SW 1271 (cell line): ENCODE results near the gene SYT4.
"Not testable (repeated sequence)": the region's sequence is repeated elsewhere in the genome, so short reads cannot be mapped to it uniquely, and the experiment has no call there.

Experiments used
- DNase-seq, 2 experiments: peaks; one replicate each; lab custom pipeline; 2025; lab: John Stamatoyannopoulos, UW

Gene SYT4, protein sequence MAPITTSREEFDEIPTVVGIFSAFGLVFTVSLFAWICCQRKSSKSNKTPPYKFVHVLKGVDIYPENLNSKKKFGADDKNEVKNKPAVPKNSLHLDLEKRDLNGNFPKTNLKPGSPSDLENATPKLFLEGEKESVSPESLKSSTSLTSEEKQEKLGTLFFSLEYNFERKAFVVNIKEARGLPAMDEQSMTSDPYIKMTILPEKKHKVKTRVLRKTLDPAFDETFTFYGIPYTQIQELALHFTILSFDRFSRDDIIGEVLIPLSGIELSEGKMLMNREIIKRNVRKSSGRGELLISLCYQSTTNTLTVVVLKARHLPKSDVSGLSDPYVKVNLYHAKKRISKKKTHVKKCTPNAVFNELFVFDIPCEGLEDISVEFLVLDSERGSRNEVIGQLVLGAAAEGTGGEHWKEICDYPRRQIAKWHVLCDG

DNA sequence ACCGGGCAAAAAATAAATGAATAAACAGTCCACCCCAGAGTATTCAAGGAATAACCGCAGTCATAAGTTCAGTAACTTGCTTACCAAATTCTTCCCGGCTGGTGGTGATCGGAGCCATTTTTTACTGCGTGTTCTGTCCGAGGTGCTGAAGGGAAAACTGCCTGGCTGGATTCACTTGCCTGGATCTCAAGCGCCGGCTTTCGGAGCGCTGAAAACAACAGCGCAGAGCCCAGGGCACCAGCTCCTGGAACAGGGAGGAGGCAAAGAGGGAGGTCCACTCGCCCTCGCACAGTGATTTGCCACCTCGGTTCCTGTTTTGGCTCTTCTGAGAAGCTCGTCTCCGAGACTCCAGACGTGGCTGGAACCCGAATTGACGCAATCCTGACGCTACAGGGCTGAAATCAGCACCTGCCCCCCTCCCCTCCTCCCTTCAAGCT is at the start of gene SYT4:
SYT4 (minus strand) TSS at position 327 of the 437 bp plus-strand sequence; CDS start at position 118, 209 bp downstream.
- DNase-seq = no peak

DNA sequence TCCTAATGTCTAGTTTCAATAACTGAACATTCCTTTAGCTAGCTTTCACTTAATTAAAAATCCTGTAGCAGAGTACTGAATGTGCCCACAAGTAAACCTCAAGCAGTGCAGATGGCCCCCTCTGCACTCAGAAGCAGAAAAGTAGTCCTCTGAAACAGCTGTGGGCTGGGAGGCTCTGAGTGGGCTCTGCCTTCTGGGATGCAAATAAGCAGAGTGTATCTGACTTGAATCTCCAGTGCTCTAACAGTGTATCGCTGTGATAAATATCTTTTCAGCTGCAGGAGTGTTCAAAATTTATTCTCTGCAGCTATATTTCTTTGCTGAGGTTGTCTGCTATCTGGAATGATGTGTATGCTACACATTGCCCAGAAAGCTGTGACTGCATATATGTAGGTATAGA is 44.8 kb upstream of the SYT4 start:
- no peak for DNase-seq

DNA sequence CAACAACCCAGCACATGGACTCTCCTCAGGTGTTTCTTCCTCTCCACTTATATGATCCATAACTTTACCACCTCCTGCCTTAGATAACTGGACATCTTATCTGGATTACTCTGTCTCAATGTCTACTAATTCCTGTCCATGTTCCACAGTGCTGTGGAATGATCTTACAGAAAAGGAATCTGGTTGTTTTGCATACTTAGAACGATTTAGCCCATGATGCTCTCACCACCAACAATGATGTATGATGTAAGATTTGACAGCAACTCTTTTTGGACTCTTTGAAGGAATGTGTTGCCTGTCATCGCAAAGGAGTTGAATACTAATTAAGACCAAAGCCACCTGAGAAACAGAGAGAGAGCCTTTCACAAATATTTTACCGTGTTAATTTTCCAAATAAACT is 37.7 kb upstream of the SYT4 start:
- DNase-seq = no peak

DNA sequence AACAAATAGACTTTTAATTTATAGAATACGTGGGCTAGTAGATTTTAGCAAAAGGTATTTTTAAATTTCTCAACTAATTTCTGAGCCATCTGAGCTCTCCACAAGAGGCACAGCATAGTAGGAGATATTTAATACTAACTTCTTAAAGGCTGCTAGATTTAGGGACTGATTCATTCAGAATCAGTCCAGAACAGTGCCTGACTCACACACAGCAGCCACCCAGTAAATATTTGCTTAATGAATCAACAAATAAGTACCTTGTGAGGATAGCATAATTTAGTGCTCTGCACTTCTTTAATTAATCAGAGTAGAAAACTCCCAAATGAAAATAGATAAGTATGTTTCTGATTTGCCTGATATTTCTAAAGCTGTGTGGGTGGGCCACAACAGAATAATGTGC is 35.6 kb upstream of the SYT4 start:
- no peak for DNase-seq

DNA sequence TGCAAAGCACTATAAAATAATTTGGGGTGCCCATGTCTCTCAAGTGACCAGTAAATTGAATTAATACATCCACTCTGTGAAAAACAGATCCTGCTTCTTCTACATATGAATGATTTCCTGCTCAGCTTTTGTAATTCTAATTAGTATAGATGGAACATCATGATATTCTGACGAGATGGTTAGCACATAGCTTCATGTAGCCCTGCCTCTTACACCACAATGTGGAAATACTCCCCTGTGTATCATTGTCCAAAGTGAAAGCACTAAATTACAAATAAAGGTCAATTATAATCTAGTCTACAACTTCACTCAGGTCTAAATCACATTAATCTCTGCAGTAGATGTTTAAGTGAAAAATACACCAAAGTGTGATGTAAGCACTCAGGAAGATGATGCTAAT is 32.9 kb upstream of the SYT4 start:
- DNase-seq = no peak

DNA sequence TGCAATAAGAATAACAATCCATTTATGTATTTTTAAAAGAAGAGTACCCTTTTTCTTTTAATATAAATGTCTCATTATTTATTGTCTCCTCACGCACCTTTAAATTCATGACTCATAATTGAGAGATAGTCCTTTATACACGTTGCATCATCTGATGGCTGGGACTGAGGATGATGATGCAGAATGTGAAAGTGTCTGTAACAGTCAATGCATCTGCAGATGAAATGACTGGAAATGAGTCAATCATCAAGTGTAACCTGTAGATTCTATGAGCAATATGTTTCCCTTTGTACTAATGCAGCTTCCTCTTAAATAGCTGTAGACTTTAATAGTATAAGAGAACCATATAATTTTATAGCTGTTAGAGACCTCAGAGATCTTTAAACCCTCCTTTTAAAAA is 26.1 kb upstream of the SYT4 start:
- DNase-seq = no peak

DNA sequence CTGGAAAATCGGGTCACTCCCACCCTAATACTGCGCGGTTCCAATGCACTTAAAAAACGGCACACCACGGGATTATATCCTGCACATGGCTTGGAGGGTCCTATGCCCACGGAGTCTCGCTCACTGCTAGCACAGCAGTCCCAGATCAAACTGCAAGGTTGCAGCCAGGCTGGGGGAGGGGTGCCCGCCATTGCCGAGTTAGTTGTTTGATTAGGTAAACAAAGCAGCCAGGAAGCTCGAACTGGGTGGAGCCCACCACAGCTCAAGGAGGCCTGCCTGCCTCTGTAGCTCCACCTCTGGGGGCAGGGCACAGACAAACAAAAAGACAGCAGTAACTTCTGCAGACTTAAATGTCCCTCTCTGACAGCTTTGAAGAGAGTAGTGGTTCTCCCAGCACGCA is 8.9 kb upstream of the SYT4 start:
- not testable (repeated sequence) for DNase-seq

DNA sequence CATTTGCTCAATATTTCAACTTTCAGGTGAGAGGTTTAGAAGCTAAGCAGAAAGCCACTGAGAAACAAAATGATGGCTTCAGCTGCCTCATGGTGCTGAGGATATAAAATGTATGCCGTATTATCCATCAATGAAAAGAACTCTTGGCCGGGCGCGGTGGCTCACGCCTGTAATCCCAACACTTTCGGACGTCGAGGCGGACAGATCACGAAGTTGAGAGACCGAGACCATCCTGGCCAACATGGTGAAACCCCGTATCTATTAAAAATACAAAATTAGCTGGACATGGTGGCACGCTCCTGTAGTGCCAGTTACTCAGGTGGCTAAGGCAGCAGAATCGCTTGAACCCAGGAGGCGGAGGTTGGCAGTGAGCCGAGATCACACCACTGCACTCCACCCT is 6.0 kb upstream of the SYT4 start:
- DNase-seq = no peak

DNA sequence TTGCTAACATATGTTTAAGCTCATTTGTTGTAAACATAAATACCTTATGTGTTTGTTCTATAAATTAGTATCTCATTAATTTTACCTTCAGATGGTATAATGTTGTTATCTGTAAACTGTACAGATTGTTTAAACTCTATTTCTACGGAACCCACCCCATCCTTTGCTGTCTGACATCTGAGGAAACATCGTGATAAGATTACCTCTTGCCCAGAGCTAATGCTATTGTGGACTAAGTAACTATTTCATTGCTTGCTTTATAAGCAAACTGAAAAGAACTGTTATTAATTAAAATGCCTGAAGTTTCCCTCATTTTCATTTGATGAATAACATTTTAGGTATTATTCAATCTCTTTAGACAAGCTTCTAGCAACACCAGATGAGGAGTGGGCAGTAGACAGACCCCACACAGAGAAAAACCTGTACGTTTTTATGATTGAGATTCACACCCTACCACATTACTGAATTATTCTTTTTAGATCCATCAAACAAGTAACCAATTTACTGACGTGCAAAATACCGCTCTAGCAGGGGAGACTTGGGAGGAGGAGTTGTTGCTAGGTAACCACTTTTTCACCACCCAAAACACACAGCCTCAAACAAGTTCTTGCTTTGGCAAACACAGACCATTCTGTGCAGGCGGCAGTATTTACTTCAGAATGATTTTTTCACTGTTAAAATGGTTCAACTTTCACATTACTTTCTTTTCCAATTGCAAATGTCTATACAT is 1.9 kb upstream of the SYT4 start:
- peak in 1 of 2 experiments; percentile 44 for DNase-seq

DNA sequence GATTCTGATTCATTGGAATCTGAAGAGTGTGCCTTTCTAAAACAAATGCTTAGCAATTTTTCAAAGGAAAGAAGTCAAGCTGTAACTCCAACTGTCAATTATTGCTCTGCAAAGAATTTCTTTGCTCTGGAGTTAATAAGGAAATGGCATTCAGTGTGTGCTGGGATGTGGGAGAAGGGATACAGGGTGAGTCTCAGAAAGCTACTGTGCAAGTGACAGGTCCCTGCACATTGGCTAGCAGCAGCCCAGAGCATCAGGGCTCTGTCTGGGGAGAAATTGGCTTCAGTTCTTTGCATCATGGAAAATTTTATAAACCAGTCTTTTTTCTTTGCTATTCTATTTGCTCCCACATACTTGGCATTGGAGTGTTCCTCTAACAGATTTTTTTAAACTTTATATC is 1.1 kb upstream of the SYT4 start:
- DNase-seq = no peak

DNA sequence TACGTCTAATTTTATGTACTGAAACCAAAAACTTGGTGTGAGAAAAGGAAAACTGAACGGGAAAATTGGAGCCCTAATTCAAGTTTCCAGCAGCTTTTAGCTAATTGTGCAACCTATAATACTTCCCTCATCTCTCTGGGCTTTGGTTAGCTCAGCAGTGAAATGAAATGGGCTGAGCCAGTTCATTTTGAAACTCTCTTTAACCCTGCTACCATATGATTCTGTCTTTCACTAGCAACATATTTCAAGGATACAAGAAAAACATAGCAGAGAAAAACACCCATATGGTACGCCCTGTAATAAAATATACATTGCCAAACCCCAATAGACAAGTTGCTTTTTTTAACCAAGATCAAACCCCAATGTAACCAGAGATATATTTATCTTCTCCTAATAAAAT is 799 bp downstream of the SYT4 start:
- DNase-seq = no peak

DNA sequence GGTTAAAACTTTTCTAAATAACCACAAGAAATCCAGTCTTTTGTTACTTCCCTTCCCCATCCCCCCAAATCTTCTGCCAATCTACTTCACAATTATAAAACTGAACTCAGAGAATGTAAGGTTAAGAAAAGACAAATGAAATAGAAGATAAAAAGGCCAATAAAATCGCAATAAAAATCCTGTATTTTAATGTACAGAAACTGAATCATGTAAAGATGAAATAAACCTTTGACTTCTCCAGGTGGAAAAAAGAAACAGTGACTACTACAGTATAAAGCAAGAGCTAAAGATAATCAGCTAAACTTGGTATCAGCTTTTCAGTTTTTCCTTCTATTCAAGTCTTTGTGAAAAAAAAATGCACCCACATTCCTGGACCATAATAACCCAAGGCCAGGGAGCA is 1.7 kb downstream of the SYT4 start:
- no peak for DNase-seq

DNA sequence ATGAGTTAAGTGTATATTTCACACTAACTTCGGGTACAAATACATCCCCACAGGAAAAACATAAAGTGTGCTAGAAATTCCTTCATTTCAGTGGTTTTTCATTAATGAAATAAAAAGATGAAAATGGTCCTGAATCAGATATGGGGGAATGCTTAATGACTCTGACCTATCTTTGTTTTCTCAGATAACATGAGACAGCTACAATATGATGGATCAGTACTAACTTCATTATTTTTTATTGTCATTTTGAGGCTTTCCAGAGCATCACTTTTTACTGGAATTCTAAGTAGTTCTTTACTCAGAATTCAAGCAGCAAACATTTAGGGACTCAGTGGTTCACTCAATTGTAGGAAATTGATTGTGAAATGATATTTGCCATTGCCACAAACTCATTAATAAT is 2.8 kb downstream of the SYT4 start:
- DNase-seq = no peak

DNA sequence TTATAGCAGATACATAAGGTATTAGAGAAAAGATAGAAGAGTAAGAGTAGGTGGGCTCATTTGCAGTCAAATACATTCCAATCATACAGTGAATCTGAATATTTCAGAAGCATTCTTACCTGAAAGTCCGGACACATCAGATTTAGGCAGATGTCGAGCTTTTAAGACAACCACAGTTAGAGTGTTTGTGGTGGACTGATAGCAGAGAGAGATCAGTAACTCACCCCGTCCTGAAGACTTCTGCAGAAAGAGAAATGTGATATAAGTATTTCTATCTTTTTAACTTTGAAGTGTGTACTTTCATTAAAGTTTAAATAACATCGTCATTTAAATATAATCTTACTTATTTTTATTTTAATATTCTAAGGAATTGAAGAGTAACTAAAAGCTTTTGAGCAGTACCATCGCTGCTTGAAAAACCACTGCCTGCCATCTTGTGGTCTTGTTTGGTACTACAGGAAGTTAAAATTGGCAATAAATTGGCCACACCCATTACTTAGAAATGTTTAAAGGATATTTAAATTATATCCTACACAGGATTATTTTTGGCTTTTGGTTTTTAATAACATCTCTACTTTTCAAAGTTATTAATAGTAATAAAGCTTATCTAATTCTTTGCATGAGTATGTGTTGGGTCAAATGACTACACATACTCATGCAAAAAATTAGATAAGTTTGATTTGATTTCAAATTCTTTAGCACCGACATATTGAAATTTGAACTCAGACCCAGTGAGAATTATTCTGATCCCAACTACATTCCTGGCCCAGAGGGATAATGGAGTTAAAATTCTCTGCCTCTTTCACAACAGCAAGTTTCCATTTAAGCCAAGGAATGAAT is 5.5 kb downstream of the SYT4 start:
- peak in 1 of 2 experiments; percentile 21 for DNase-seq

DNA sequence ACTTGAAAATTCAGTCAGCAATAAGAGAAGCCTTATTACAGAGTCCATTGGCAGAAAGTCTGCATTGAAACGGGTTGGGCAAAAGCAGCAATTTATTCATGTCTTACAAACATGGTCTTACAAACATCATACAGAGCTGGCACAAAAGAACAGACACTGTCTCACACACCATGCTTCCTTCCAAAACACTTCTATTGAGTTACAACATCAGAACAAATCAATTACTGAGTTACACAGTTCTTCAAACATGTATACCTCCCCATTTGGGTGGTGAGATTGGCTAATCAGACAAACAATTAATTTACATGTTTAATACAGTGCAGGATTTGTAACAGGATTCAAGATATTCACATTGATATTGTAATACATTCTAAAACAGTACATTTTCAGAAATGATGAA is 9.5 kb downstream of the SYT4 start:
- DNase-seq = no peak

DNA sequence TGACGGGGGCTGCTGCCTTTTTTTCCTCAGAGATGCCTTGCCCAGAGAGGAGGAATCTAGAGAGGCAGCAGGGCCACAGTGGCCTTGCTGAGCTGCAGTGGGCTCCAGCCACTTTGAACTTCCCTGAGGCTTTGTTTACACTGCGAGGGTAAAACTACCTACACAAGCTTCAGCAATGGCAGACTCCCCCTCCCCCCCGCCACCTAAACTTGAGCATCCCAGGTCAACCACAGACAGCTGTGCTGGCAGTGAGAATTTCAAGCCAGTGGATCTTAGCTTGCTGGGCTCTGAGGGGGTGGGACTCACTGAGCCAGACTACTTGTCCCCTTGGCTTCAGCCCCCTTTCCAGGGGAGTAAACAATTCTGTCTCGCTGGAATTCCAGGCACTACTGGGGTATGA is 11.8 kb downstream of the SYT4 start:
- no peak for DNase-seq

DNA sequence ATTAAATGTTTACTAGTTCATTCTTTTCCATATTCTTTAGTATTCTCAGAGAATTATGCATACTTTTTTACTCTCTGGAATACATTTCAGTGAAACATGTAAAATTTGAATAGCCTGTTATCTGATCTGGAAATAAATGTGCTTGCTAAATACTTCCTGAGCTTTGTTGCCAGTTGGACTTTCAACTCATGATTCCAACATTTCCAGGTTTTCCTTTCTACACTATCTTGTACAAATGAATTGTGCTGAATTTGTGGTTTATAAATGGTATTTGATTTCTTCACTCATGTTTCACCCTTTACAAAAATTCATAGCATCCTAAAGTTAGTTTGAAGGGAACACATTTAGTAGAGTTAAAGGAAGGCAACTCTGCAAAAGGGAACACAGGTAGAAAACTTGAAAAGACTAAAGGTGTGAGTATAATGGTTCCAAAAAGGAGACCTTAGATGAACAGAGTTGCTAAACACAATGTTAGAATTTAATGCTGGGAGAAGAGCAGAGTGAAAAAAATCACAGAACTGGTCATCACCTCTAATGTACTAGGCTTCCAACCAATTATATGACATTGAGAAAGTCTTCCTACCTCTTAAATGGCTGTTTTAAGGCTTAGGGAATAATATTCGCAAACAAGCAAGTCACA is 28.6 kb downstream of the SYT4 start:
- no peak for DNase-seq

DNA sequence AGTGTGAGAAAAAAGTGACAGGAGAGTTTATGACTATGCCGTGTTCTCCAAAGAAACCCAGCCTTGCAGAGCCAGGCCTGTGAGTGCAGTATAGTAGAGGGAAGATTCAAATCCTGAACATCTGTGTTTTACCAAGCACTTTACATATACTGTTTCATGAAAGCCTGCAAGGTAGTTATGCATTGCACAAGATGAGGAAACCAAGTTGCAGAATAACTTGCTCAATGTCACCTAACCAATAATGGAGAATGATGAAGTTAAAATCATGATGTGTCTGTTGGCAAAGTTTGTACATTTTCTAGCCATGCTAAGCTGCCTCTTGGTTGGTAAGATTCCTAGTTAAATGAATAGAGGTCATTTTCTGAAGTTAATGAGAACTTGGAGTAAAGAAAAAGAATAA is 29.3 kb downstream of the SYT4 start:
- DNase-seq = no peak

DNA sequence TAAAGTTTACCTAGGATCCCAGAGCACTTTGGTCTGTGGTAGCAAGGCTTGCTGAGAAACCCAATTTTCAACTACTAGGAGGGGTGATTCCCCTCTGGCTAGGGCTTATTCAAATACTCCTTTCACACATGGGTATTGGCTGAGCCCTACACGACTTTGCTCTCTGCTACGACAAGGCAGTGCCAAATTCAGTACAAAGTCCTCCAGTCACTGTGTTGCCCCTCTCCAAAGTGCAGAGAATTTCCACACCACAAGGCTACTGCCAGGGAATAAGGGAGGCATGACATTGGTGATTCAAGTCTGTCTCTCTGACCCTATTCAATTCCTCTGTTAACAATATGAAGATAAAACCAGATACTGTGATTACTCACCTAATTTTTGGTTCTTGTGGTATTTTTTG is 38.9 kb downstream of the SYT4 start:
- DNase-seq = no peak

DNA sequence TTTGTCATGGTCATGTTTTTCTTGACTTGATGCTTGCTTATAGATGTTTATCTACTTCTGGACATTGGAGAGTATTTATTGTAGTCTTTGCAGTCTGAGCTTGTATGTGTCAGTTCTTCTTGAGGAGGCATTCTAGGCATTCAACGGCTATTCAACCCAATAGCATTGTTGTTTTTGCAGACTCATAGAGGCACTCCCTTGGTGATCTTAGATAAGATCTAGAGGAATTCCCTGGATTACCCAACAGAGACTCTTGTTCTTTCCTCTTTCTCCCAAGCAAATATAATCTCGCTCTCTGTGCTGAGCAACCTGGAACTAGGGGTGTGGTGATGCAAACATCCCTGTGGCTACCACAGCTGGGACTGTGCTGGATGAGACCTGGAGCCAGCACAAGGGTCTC is 40.4 kb downstream of the SYT4 start:
- no peak for DNase-seq

DNA sequence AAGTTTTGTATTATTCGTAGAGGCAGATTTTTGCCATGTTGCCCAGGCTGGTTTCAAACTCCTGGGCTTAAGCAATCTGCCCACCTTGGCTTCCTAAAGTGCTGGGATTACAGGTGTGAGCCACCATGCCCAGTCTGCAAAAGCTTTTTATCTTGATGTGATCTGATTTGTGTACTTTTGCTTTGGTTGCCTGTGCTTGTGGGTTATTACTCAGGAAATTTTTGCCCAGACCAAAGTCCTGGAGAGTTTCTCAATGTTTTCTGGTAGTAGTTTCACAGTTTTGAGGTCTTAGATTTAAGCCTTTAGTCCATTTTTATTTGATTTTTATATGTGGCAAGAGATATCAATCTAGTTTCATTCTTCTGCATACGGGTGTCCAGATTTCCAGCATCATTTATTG is 42.4 kb downstream of the SYT4 start:
- no peak for DNase-seq

DNA sequence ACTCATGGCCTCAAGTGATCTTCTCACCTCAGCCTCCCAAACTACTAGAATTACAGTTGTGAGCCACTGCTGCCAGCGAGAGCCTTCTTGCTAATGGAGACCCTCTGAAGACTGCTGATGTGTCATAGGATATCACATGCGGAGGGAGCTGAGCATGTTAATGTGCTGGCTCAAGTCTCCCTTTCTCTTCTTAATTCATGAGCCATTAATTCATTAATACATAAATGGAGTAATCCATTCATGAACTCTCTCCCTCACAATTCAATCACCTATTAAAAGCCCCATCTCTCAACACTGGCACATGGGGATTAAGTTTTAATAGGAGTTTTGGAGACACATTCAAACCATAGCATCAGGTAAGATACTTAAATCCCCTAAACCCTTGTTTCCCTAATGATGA is 54.8 kb downstream of the SYT4 start:
- DNase-seq = no peak
